Stimulated activated CD8-positive, alpha-beta memory T cell treated with anti-CD3 and anti-CD28 coated beads, Interleukin-2, amount 100 ng/mL, for 1 hour (primary cell): ENCODE measurements around the gene TAF4.

Source experiments
- DNase-seq, 2 donors: peaks; one replicate each; pipeline ENCODE4 v3.0.0-alpha.2; 2020; ENCODE audit warnings: low read depth in 2 of 2

The TAF4 gene

DNA sequence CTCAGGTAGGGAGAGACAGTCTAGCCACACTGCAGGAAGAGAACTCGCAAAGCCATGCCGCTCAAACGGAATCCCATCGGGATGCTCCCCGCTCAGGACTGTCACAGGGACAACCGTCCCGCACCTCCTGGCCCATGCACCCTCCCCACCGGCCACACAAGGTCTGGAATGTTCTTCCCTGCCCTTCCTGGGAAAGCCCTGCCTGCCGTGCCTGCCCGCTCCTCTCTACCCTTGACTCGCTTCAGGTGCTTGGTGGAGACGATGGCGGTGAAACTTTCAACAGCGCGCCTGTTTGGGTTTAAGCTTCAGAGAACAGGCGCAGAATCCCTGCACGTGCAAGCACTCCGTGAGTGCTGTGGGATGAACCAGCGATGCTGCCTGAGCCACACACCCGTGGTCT is 20.6 kb downstream of the TAF4 start:
- no peak for DNase-seq

DNA sequence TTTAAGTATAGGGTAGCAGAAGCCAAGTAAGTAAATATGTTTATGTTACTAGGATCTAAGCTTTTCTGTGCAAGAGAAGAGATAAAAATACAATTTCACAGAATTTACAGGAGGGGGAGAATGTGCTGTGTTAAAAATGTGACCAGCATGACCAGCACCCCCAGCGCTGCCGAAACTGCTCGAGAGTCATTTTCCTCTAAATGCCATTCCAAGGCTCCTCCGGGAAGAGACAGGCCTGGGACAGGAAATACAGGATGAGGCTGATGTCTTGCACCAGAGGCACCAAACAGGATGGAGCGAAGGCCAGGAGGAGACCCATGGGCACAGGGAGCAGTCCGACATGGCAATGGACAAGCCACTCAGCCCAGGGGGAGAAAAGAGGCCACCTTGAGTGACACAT is 21.1 kb downstream of the TAF4 start:
- DNase-seq, result no peak

DNA sequence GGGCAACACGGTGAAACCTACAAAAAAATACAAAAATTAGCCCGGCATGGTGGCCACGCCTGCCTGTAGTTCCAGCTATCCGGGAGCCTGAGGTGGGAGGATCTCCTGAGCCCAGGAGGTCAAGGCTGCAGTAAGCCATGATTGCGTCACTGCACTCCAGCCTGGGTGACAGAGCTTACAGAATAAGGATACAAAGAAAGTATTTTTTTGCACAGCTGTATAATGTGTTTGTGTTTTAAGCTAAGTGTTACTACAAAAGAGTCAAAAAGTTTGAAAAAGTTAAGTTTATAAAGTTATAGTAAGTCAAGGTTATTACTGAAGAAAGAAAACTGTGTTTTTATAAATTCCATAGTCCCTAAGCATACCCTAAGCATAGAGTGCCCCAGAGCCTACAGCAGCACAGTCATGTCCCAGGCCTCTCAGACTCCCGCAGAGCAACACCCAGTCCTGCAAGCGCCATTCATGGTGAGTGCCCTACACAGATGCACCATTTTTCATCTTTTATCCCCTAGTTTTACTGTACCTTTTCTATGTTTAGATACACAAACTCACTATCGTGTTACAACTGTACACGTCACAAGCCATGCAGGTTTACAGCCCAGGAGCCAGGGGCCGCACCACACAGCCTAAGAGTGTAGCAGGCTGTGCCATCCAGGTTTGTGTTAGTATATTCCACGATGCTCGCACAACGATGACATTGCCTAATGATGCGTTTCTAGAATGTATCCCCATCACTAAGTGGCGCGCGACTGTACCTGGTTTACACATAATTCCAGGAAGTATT is 22.4 kb downstream of the TAF4 start:
- DNase-seq, result no peak

DNA sequence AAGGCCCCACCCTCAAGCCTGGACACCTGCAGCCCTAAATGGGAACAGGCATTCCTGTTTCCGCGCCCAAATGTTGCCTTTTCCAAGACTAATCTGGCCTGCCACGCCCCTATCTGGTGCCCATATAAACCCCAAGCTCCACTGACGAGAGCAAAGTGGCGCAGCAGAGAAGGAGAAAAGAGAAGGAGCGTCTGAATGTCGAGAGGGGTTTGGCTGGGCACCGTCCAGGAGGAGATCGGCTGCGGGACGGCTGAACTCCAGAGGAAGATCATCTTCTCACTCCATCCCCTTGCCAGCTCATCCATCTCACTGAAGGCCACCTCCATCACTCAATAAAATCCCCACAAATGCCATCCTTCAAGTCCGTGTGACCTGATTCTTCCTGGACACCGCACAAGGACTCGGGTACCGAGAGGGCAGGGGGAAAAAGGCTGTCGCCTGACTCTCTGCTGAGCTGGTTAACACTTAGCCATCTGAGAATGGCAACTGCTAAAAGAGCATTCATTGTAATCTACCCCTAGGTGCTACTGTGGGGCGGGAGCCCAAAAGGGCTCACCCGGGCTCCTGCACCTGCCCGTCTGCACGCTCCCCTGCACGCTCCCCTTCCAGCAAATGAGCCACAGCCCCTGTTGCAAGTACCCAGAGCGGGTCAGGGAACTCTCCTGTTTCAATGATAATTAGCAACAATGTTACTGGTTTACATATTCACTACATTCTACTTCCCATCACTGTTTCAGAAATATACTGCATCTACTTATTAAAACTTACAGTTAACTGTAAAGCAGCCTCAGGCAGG is 23.5 kb downstream of the TAF4 start:
- DNase-seq, result no peak

DNA sequence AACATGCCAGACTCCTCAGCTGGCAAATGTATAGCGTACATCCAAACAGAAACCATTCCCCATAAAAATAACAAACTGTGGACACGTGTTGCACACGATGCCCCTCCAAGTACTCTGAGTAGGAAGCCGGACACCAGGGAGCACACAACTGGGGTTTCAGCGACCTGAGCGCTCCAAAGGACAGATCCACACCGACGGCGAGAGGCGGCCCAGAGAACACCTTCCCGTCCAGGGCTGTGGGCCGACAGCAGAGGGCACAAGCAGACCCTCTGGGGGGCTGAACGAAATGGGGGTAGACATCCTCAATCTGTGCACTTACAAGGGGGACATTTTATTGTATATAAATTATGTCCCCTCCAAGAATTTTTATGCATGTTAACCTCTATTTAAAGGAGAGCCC is 24.7 kb downstream of the TAF4 start:
- DNase-seq, result no peak

DNA sequence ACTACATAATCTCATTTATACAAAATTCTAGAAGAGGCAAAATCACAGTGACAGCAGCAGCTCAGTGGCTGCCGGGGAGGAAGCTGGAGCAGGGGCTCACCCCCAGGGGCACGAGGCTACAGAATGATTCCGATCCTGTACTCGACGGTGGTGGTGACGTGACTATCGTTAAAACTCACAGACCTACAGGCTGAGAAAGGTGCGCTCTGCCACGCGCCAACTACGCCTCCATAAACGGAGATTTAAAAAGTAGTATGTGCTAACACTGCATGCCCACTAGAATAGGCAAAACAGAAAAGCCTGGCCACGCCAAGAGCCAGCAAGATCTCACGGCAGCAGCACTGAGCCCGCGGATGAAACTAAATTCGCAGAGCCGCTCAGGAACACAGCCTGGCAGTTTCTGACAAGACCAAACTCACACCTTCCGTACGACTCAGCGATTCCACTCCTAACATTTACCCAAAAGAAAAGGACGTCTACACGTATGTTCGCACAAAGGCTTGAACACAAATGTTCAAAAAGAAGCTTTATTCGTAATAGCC is 25.2 kb downstream of the TAF4 start:
- DNase-seq, result no peak

DNA sequence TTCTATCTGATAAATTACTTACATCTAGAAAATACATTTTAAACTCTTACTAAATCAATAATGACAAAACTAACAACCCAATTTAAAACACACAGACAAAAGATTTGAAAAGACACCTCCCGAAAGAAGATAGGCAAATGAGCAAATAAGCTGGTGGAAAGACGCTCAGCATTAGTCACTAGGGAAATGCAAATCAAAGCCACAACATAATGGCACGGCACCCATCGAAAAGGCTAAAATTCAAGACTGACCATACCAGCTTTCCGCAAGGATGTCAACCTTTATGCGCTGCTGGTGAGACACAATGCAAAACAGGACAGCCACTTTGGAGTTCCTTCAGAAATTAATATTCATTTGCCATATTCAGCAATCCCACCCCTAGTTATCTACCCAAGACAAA is 25.9 kb downstream of the TAF4 start:
- DNase-seq, result no peak

DNA sequence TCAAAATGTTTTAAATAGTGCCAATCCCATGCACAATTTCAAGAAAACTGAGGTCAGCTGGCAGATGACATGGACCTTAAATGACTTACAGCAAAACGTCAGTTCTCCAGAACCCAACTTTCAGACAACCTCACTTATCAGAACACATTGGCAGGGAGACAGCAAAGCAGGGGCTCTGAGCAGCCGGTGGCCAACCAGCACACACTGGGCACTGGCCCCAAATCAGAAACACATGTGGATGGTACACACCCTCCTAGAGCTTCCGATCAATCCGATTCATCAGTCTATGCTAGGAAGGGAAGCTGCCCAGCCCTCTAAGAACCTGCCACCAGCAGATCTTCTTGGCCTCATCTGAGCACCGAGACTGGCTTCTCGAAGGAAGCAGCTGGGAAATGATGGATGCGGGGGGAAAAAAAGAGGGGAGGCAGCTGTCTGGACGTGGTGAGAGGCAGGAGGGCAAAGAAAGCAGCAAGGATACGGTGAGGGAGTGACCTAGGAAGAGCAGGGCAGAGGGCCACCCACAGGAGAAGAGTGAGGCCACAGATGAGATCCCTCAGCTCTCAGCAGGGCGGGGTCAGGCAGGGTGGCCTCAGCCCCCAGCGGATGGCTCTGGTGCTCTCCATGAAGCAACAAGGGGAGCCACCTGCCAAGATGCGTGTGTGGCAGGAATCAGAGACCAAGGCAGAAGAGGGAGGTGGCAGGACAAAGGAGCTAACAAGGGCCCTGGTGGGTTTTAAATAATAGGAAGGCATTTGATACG is 32.9 kb downstream of the TAF4 start:
- no peak for DNase-seq

DNA sequence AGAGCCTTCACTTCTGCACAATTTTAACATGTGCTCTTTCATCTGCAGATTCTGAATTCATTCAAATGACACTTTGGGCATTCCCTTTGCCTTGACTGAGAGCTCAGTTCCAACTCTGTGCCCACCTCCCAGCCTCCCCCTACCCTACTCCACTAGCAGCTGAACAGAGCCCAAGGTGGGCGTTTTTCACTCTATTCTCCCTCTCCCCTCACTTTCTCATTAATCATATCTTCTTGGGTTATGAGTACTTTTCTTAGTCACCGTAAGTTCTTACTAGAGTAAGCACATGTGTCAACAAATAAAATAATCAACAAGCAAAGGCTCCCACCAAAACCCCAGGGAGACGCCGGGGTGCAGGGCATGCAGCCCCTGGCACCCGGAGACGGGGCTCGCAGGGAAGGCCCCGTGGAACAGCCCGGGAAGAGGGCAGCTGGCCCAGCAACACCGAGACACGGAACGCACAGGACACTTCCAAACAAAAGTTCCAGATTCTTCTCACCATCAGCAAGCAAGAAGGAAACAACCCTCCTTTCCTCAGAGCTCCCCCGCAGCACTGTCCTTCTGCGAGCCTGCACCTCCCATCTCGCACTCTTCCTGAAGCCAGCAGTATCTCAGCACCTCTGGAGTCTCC is 34.1 kb downstream of the TAF4 start:
- no peak for DNase-seq

DNA sequence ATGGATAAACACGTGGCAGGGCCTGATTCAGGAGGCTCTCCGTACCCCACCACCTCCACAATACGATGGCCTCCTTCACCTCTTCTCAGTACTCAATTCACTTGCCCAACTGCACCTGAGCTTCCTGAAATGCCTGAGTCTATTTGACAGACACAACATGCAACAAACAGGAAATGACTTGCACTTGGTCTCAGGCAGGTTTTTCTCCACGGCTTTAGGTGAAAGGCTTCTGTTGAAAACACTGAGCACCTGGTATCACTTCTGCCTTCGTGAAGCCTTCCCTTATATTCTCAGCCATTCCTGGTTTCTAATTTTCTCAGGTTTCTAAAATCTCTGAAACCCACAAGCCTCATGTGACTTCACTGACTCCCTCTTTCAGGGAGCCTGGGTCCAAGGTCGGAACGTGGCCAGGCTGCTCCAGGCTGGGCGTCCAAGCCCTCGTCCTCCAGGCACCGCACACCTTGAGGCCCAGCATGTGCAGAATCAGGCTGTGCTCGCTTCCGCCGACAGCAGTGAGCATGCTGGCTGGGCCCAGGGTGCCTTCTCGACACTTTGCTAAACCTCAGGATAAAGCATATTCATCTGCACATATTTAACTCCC is 34.7 kb downstream of the TAF4 start:
- no peak for DNase-seq

DNA sequence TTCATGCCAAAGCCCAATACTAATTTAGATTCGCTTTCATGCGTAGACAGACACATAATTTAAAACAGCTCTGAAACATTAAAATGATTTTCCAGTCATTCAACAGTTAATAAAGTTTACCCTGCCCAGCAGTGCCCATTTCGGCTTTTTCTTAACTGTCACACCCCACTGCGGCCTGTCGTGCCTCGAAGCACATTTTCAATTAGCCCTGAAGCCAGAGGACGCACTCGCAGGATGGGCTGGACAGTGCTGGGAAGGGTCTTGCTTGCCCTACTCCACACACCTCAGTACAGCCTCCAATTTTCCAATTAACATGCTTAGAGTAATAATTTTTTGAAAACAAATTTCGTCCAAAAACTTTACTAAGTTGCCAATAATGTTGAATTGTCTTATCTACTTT is 35.3 kb downstream of the TAF4 start:
- no peak for DNase-seq

DNA sequence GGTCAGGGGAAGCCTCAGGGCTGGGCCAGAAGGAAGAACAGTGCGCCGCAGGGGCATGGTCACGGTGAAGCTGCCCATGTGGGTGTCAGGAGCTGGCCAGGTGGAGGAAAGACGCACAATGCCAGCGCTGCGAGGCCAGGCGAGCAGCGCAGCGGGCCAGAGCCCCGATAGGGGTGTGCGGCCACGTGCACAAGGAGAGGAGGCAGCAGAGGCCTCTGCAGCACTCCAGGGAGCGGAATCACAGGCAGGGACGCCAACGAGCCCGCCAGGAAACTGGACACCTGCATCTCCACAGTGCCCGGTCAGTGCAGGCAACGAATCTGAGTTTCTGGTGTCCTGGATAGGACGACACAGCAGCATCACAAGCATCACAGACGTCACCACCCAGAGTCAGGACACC is 35.7 kb downstream of the TAF4 start:
- no peak for DNase-seq

DNA sequence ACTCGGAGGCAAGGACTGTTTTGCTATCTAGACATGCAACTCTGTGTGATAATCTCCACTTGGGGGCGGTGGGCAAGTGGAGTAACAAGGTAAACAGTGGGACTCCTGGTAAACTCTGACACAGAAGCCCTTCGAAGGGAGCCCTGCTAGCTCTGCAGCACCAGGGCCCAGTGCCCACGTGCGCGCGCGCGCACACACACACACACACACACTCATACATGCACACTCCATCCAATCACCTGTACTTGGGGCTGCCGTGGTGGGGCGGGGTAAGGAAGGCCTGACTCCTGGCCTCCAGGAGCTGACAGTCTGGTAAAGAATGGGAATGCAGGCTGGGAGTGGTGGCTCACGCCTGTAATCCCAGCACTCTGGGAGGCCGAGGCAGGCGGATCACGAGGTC is 36.4 kb downstream of the TAF4 start:
- DNase-seq, result no peak

DNA sequence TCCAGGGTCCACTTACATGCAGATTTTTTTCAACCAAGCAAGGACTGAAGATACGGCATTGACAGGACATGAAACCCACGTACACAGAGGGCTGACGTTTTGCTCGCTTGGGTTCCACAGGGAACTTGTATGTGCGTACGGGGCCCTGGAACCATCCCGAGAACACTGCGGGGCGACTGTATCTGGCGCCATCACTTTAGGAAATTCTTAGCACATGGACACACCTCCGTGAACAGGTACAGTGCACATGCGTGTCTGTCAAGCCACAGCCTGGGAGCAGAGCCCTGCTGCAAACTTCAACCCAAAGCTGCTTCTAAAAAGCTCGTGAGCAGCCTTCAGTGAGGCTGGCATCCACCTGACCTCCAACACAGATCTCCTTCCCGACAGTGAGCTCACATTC is 37.3 kb downstream of the TAF4 start:
- no peak for DNase-seq

DNA sequence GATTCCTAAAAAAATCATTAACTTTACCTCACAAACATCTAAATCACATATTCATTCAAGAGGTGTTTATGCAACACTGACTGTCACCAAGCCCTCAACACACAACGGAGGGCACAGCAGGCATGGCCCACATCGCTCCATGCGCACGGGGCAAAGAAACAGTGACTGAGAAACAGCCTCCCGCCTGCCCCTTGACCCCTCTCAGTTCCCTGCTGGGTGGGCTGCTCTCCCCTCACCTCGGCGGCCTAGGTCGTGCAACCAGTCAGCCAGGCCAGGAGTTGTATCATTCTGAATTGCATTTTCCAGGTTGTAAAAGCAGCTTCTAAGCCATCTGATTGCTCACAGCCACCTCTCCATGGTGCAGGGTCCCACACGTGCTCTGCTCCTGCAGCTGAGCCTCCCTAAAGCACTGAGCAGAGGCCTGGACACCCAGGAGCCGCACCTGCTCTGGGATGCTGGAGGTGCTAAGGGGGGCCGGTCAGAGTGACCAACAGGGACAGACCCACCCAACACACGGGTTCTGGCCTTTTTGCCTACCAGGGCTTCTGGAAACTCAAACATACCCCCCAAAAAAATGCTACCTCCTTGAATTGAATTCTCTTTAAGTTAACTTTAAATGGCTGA is 37.9 kb downstream of the TAF4 start:
- no peak for DNase-seq

DNA sequence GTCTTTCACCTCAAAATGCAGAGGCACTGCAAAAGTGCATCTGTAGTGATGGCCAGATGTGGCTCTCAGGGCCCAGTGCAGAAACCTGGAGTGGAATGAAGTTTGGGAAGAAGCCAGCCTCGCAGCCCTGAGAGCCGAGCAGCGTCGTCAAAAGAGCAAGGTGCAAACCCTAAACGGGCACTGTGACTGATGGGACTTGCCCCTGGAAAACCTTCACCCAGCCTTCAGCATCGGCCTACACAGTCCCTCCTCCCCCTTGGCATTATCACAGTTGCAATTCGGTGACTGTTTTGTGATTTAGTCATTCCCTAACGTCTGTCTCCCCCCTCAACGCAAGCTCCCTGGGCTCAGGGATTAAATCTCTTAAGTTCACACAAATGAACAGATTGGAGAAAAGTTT is 38.6 kb downstream of the TAF4 start:
- DNase-seq, result no peak

DNA sequence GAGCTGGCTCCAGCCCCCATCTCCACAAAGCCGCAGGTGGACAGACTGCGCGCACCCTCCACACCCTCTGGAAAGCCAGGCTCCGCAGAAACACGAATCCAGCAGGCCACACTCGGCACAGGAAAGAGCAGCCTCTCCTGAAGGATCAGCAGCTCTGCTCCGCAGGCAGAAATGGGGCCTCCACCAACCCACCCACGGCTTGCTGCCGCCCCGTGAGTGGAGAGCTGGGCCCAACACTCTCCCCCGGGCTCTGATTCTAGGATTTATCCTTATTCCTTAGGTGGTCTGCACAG is 39.2 kb downstream of the TAF4 start:
- DNase-seq, result no peak

DNA sequence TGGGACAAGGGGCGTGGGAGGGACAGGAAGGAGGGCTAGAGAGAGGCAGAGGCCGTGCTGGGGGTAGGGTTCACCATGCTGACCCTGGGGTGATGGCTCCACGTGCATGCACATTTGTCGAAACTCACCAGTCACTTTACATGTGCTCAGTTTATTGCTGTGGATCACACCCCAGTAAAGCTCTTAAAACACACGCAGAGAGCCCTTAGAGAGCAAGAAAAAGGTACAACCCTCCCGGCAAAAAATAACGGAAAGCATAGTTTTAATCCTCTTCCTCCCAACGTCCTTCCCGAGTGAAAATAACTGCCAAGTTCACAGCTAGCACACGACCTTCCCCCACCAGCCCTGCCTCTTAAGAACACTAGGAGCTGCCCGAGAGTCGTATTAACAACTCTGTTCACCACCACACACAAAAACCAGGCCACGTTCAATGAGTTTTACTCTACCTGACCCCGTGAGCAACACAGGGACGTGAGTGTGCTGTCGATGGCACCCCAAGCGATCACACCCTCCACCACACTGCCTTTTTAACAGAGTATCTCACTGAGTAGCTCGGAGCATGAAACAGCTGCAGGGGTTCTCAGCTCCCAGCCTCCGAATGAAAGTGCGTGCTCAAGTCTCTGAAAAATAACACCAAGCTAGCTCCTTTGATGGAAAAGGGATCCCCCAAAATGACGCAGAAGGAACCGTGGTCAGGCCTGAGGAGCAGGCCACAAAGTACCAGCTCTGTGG is 39.7 kb downstream of the TAF4 start:
- DNase-seq, result no peak

DNA sequence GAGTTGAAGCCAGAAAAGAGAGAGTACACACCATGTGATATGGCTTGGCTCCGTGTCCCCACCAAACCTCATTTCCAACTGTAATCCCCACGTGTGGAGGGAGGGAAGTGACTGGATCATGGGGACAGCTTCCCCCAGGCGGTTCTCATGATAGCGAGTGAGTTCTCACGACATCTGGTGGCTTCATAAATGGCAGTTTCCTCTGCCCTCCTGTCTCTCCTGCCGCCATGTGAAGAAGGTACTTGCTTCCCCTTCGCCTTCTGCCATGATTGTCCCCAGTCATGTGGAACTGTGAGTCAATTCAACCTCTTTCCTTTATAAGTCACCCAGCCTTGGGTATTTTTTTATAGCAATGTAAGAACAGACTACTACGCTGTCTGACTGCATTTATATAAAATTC is 40.3 kb downstream of the TAF4 start:
- DNase-seq, result no peak

DNA sequence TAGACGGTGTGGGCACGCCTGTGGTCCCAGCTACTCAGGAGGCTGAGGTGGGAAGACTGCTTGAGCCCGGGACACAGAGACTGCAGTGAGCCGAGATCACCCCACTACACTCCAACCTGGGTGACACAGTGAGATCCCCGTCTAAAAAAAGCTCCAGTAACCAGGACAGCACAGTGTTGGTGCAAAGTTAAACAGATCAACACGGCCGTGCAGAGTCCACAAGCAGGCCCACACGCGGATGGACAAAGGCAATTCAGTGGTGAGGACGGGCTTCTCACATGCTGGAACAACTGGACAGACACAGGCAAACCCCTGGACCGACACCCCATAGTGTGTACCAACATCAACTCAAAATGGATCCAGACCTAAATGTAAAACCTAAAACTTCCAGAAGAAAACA is 41.7 kb downstream of the TAF4 start:
- DNase-seq, result no peak
